GM12864 (cell line): Measurements from ENCODE around the gene TCEAL4.

Source experiments
- DNase-seq: peaks from one replicate; pipeline ENCODE4 v3.0.0-alpha.2; 2011; ENCODE audit warnings: low read depth
- H3K4me3 ChIP-seq: 2 replicates; pipeline ENCODE4 v1.5.1; 2011; ENCODE audit warnings: mild to moderate bottlenecking, low read depth, low read length, control low read depth
- TF ChIP-seq, protein P1 (sequence below): IDR thresholded peaks from 2 replicates; pipeline ENCODE4 v1.5.1; 2011; ENCODE audit warnings: low read depth, mild to moderate bottlenecking, moderate library complexity, low read length, control low read depth, inconsistent platforms; ENCODE audit errors: missing control alignments

Gene TCEAL4

GRCh38 chrX:103540145-103540544, 45.2 kb upstream of the TCEAL4 start:
- H3K4me3 ChIP-seq: no peak overlapping the region
- DNase-seq: no peak
- TF ChIP-seq, protein P1, sequence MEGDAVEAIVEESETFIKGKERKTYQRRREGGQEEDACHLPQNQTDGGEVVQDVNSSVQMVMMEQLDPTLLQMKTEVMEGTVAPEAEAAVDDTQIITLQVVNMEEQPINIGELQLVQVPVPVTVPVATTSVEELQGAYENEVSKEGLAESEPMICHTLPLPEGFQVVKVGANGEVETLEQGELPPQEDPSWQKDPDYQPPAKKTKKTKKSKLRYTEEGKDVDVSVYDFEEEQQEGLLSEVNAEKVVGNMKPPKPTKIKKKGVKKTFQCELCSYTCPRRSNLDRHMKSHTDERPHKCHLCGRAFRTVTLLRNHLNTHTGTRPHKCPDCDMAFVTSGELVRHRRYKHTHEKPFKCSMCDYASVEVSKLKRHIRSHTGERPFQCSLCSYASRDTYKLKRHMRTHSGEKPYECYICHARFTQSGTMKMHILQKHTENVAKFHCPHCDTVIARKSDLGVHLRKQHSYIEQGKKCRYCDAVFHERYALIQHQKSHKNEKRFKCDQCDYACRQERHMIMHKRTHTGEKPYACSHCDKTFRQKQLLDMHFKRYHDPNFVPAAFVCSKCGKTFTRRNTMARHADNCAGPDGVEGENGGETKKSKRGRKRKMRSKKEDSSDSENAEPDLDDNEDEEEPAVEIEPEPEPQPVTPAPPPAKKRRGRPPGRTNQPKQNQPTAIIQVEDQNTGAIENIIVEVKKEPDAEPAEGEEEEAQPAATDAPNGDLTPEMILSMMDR: no peak

DNA sequence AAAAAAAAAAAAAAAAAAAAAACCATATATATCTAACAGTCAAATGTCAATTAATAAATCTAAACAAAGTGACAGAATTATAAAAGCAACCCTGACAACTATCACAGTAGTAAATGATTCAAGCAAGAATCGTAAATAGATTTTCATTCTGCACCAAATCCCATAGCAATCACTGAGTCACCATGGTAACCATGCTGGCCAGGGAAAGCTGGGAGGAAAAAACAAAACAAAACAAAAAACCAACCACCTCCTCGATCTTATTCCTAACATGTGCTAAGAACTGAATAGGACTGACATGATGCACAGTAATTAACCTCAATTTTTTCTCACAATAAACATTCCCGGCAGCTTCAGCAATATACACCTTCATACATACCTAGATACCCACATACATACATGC, 35.4 kb upstream of the TCEAL4 start:
- TF ChIP-seq, protein P1: no peak
- DNase-seq: no peak
- no peak overlapping the region for H3K4me3 ChIP-seq

DNA sequence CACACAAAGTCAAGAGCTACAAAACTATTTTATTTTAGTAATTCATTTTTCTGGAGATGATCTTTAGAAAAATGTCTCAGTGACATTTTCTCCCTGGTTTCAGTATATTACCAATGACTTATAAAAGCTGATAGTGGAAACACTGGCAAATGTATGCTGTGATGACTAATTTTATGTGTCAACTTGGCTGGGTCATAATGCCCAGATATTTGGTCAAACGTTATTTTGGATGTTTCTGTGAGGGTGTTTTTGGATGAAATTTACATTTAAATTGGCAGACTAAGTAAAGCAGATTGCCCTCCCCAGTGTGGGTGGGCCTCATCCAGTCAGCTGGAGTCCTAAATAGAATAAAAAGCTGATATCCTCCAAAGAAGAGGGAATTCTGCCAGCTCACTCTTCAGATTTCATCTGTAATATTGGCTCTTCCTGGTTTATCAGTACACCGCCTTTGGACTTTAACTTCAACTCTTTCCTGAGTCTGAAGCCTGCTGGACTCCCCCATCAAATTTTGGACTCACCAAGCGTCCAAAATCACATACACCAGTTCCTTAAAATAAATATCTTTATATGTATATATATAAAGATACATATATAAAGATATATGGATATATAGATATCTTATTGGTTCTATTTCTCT, 34.8 kb upstream of the TCEAL4 start:
- no peak for DNase-seq

GRCh38 chrX:103552236-103552635, 33.1 kb upstream of the TCEAL4 start:
- no peak overlapping the region for H3K4me3 ChIP-seq
- no peak for DNase-seq
- TF ChIP-seq, protein P1: no peak

More for the DNA sequence above, 34.8 kb upstream of the TCEAL4 start:
- H3K4me3 ChIP-seq: no peak overlapping the region
- TF ChIP-seq, protein P1: no peak

DNA sequence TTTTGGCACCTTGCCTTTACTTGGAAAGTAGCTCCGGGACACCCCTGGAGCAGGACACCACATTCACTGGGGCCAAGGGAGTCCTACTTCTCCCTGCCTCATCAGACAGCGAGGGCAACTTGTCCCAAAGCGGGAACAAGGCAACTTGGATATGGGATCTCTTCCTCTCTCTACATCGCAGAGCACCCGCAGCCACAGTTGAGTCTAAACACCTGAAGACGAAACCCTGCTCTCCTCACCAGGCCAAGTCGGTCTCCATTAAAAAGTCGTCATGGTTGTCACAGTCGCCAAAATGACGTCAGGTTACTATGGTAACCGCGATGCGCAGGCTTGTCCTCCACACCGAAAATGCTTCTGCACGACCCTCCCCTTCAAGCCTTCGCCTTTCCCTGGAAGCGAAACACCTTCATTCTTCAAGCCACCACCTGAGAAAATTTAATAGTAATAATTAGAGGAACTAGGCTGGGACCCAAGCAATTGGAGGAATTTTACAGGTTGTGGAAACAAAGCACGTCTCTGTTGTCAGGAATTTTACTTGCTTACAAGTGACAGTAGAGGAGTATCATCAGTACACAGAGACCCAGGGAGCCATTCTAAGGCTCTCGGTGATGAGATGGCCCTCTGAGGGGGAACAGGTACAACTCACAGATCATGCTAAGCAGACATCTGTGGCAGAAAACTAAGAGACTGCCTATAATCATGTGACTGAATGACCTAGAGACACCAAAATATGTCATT, 30.5 kb upstream of the TCEAL4 start:
- H3K4me3 ChIP-seq: peak overlapping the region; percentile 76
- peak; percentile 34 for DNase-seq
- TF ChIP-seq, protein P1: no peak

DNA sequence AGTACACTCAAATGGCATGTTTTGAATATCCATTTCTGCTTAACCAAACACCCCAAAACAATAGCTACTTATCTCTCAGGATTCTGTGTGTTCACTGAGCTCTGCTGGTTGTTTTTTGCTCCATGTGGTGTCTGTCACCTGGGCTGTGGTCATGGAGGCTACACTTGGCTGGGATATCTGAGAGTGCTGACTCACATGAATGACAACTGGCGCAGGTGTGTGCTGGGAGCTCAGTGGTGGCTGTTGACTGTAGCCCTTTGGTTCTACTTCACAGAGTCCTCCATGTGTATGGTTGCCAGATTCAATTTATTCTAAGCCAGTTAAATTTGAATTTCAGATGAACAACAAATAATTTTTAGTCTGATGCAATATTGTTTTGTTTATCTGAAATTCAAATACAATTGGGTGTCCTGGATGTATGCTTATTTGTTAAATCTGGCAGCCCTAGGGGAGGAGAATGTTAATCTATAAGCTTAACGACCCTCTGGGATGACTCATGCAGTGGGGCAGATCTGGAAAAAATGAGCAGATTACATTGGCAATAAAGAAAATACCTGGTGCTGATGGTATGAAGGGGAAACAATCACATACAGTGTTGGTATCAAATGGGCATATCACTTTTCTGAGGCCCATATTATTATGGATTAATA, 28.2 kb upstream of the TCEAL4 start:
- no peak overlapping the region for H3K4me3 ChIP-seq
- TF ChIP-seq, protein P1: no peak
- DNase-seq: no peak
